Stomach (tissue), 4 donors: Measurements from ENCODE around the gene RAB6B.

Experiments
- POLR2AphosphoS5 ChIP-seq, 3 donors: sonication (generic); formaldehyde crosslinking; IDR thresholded peaks; one replicate each; pipeline ENCODE4 v1.6.1; 2016; ENCODE audit warnings: antibody characterized with exemption in 3 of 3
- TF ChIP-seq, protein P1 (sequence below), 7 experiments: fragments of 450-650 bp in 4 of 7; fragments of 200-600 bp in 3 of 7; sonication (generic) in 3 of 7; IDR thresholded peaks; one replicate each; pipeline ENCODE4 v1.5.1; 2016 to 2019; ENCODE audit warnings: antibody characterized with exemption in 7 of 7, control low read depth in 2 of 7, mild to moderate bottlenecking in 1 of 7

DNA sequence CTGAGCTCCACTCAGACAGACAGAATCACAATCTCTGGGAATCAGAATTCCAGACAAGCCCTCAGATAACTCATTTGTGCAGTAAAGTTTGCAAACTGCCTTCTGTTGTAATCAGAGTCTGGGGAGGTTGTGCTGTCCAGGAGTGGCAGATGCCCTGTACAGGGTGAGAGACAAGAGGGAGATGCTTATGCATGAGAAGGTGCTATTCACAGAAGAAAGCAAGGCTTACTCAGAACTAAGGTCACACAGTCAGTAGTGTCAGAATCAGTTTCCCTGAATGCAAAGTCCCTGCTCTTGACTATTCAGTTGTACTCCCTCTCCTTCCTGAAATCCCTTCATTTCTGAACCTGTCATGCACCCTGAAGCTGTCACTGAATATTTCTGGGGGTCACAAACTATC, 46.3 kb downstream of the RAB6B start:
- TF ChIP-seq, protein P1, sequence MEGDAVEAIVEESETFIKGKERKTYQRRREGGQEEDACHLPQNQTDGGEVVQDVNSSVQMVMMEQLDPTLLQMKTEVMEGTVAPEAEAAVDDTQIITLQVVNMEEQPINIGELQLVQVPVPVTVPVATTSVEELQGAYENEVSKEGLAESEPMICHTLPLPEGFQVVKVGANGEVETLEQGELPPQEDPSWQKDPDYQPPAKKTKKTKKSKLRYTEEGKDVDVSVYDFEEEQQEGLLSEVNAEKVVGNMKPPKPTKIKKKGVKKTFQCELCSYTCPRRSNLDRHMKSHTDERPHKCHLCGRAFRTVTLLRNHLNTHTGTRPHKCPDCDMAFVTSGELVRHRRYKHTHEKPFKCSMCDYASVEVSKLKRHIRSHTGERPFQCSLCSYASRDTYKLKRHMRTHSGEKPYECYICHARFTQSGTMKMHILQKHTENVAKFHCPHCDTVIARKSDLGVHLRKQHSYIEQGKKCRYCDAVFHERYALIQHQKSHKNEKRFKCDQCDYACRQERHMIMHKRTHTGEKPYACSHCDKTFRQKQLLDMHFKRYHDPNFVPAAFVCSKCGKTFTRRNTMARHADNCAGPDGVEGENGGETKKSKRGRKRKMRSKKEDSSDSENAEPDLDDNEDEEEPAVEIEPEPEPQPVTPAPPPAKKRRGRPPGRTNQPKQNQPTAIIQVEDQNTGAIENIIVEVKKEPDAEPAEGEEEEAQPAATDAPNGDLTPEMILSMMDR (IDR thresholded peaks at IDR 0.05), result no peak
- no peak for TF ChIP-seq POLR2AphosphoS5 (IDR thresholded peaks at IDR 0.05)
